ENCODE measurements around the gene MTARC2. TPM values are rescaled to one million over a fixed set of nuclear protein-coding genes. Genes with fewer than 3 reads are reported as not detected.
A peak's percentile ranks its signal among the peaks of the same experiment; 100 is the strongest.
"Not testable (repeated sequence)": the region's sequence is repeated elsewhere in the genome, so short reads cannot be mapped to it uniquely, and the experiment has no call there.

MTARC2 gene
- total RNA-seq, 3 donors from 2014 or later = 26.7 to 41.8 (median 35.6) TPM

GRCh38 chr1:220734571-220735326, 13.4 kb upstream of the MTARC2 start:
- Histone ChIP-seq H3K4me1 (ENCODE audit: low read depth) (peaks cover 11% of the 10 kb centered on the region), H3K36me3 (ENCODE audit: low read depth) (no peaks in the 10 kb centered on the region), H3K9me3 (no peaks in the 10 kb centered on the region), H3K4me3 (no peak overlapping the region)
- peak; percentile 95 for ATAC-seq
- intact Hi-C loops (cut with DNase I, micrococcal nuclease) = no loop called here
- TF ChIP-seq, protein P1, sequence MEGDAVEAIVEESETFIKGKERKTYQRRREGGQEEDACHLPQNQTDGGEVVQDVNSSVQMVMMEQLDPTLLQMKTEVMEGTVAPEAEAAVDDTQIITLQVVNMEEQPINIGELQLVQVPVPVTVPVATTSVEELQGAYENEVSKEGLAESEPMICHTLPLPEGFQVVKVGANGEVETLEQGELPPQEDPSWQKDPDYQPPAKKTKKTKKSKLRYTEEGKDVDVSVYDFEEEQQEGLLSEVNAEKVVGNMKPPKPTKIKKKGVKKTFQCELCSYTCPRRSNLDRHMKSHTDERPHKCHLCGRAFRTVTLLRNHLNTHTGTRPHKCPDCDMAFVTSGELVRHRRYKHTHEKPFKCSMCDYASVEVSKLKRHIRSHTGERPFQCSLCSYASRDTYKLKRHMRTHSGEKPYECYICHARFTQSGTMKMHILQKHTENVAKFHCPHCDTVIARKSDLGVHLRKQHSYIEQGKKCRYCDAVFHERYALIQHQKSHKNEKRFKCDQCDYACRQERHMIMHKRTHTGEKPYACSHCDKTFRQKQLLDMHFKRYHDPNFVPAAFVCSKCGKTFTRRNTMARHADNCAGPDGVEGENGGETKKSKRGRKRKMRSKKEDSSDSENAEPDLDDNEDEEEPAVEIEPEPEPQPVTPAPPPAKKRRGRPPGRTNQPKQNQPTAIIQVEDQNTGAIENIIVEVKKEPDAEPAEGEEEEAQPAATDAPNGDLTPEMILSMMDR (IDR thresholded peaks at IDR 0.05) = no peak
- DNase-seq = peak in 1 of 3 donors; percentile 60

GRCh38 chr1:220736283-220736682, 11.8 kb upstream of the MTARC2 start:
- H3K4me1 ChIP-seq (ENCODE audit: low read depth) = peaks cover 11% of the 10 kb centered on the region
- H3K36me3 ChIP-seq (ENCODE audit: low read depth); H3K9me3 ChIP-seq; ATAC-seq; H3K4me3 ChIP-seq; DNase-seq; intact Hi-C loops (cut with DNase I, micrococcal nuclease): not testable (repeated sequence)

DNA sequence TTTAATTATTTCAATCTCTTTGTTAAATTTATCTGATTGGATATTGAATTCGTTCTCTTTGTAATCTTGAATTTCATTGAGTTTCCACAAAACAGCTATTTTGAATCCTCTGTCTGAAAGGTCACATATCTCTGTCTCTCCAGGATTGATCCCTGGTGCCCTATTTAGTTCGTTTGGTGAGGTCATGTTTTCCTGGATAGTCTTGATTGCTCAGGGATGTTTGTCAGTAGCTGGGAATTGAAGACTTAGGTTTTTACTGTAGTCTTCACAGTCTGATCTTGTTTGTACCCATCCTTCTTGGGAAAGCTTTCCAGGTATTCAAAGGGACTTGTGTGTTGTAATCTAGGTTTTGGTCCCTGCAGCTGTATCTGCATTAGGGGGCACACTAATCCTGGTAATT, 6.8 kb upstream of the MTARC2 start:
- Histone ChIP-seq H3K9me3 (no peaks in the 10 kb centered on the region), H3K4me1 (ENCODE audit: low read depth) (no peaks in the 10 kb centered on the region), H3K36me3 (ENCODE audit: low read depth) (no peaks in the 10 kb centered on the region), H3K4me3 (no peak overlapping the region)
- TF ChIP-seq, protein P1 (IDR thresholded peaks at IDR 0.05) = no peak
- no peak for DNase-seq
- intact Hi-C loops (cut with DNase I, micrococcal nuclease) = no loop called here
- ATAC-seq = no peak

DNA sequence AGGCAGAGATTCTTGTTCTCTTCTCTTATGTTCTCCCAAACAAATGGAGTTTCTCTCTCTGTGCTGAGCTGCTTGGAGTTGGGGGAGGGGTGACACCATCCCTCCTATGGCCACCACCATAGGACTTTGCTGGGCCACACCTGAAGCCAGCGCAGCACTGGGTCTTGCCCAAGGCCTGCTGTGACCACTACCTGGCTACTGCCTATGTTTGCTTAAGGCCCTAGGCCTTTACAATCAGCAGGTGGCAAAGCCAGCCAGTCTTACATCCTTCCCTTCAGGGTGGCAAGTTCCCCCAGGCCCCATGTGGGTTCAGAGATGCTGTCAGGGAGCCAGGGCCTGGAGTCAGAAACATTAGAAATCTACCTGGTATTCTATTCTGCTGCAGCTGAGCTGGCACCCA, 6.3 kb upstream of the MTARC2 start:
- H3K4me1 ChIP-seq (ENCODE audit: low read depth) = no peaks in the 10 kb centered on the region
- H3K9me3 ChIP-seq = no peaks in the 10 kb centered on the region
- intact Hi-C loops (cut with DNase I, micrococcal nuclease) = no loop called here
- DNase-seq = no peak
- TF ChIP-seq, protein P1 (IDR thresholded peaks at IDR 0.05) = no peak
- no peaks in the 10 kb centered on the region for H3K36me3 ChIP-seq (ENCODE audit: low read depth)
- H3K4me3 ChIP-seq = no peak overlapping the region
- no peak for ATAC-seq

GRCh38 chr1:220742520-220742919, 5.6 kb upstream of the MTARC2 start:
- ATAC-seq = no peak

GRCh38 chr1:220746851-220747250, 1.3 kb upstream of the MTARC2 start:
- intact Hi-C loops (cut with DNase I, micrococcal nuclease) = no loop called here
- Histone ChIP-seq H3K36me3 (ENCODE audit: low read depth) (no peaks in the 10 kb centered on the region), H3K9me3 (no peaks in the 10 kb centered on the region), H3K4me1 (ENCODE audit: low read depth) (peaks cover 23% of the 10 kb centered on the region), H3K4me3 (no peak overlapping the region)
- no peak for ATAC-seq
- TF ChIP-seq, protein P1 (IDR thresholded peaks at IDR 0.05) = no peak
- DNase-seq = no peak

More at GRCh38 chr1:220742520-220742919, 5.6 kb upstream of the MTARC2 start:
- no peak overlapping the region for H3K4me3 ChIP-seq
- intact Hi-C loops (cut with DNase I, micrococcal nuclease) = no loop called here
- H3K4me1 ChIP-seq (ENCODE audit: low read depth) = no peaks in the 10 kb centered on the region
- TF ChIP-seq, protein P1 (IDR thresholded peaks at IDR 0.05) = no peak
- no peaks in the 10 kb centered on the region for H3K36me3 ChIP-seq (ENCODE audit: low read depth)
- DNase-seq = no peak
- H3K9me3 ChIP-seq = no peaks in the 10 kb centered on the region
